ENCODE results near the gene NHS.

NHS gene

DNA sequence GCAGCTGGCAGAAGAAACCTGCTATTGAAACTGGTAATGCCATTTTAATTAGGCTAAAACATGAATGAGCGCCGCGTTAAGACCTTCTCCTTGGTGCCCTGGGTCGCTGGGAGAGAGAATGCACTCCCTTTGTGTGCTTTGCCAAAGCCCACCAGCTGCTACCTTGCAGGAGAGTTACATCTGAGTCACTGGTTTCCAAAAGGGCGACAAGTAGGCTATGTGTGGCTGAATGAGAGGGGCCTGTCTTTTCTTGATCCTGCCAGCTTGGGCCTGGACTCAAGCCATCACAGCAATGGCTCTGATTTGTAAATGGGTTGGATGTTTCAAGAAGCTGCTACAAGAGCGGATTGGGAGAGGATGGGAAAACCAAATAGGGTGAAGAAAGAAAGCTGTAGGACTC is 81.5 kb downstream of the NHS start:
- DNase-seq, result no peak

- no peak for DNase-seq
Observed at GRCh38 chrX:17459008-17459611, 84.1 kb downstream of the NHS start.

- no peak for DNase-seq
Observed at GRCh38 chrX:17459661-17460060, 84.7 kb downstream of the NHS start.

- DNase-seq, result no peak
Observed at GRCh38 chrX:17462881-17463280, 87.9 kb downstream of the NHS start.

GRCh38 chrX:17464194-17464593 is 89.2 kb downstream of the NHS start:
- no peak for DNase-seq

DNA sequence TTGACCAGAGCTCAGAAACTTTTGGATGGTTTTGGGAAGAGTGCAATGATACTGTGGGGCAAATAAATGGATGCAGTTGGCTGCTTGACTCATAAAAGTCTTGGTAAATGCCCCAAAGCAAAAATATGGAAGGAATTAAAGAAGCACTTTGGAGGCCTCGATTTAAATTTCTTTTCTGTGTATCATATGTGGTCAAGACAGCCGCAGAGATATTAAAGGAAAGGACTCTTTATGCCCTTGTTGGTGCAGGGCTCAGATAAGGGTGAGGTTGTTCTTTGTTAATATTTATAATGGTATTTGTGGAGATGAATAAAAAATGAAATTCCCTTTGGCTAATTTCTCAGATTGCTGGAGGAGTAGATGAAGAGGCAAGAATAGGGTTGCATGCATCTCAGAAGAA is 90.2 kb downstream of the NHS start:
- DNase-seq, result no peak

GRCh38 chrX:17465802-17466201 is 90.8 kb downstream of the NHS start:
- DNase-seq, result no peak

DNA sequence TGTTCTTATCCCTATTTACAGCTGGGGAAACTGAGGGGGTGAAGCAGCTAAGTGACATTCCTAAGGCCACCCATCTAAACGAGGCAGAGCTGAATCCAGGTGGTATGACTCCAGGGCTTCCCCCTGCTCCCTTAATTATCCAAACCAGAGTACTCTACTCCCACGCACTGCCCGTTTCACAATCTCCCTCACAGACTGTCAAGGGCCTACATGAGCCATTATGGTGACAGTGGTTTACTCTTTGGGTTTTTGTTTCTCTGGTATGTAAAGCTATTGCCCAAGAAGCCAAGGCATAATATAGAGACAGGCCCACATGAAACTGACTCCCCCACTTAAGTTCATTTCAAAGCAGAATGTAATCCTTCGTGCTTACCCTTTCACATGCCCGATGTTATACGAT is 95.1 kb downstream of the NHS start:
- no peak for DNase-seq

DNA sequence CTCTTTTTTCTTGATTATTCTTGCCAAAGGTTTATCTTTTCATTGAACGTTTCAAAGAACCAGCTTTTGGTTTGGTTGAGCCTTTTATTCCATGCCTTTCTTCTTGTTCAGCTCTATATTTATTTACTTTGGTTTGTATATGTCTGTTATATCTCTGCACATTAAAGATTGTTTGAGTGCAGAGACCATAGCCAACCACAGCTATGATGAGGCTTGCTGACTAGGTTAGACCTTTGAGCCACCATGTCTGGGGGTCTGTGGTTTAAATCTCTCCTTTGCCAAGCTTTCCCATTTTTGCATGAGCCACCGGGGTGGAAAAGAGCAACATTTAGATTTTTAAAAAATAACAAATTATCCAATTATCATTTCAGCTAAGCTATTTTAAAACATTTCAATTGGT is 96.1 kb downstream of the NHS start:
- DNase-seq, result no peak

GRCh38 chrX:17471861-17472260 is 96.9 kb downstream of the NHS start:
- DNase-seq, result no peak

DNA sequence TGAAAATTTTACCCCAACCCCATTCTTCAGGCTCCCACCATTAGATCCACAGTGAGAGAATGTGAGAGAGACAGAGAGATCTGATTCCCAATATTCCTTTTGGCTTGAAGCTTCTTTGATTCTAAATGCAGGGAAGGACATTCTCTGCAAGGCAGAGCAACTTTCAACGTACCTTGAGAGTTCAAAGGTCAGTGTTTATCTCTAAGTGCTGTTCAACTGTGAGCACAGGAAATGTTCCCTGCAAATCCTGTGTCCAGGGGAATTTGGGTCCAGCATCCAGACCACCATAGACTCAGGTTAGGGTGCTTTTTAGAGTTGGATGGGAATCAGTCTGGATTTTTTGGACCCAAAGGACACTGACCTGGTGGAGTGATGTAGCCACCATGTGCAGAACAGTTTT is 97.4 kb downstream of the NHS start:
- no peak for DNase-seq

- DNase-seq, result no peak
Observed at GRCh38 chrX:17473021-17473420, 98.0 kb downstream of the NHS start.

- DNase-seq, result no peak
Observed at GRCh38 chrX:17474892-17475291, 99.9 kb downstream of the NHS start.

DNA sequence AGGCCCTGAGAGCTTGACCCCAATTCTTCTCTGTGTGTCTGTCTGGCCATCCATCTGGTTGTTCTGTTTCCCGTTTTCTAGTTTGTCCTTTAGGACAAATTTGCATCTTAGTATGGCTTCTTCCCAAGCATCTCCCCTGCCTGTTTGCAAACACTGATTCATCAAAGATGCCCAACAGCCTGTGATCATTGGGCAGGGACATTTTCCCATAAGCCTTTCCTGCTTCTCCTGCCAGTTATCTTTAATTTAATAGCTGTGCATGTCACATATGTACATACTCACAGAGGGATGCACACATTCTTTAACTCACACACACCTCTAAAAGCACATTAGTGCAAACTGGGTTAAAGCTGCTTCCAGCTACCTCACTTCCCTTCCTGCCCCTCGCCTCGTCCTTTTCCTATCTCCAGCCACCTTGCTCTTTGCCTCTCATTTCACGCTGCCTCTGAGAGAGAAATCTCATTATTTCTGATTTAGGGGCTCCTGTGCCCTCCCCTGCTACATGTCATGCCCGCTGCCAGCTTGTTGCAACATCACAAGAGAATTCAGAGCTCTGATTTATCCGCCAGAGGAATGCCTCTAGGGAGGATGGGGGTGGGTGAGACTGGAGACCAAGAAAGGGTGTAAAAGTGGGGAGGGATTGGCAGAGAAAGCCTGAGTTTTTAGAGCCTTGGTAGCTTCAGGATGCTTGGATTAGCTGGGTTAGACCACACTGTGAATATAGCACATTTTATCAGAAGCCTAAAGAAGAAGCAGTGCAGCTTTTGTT is 100.6 kb downstream of the NHS start:
- no peak for DNase-seq

DNA sequence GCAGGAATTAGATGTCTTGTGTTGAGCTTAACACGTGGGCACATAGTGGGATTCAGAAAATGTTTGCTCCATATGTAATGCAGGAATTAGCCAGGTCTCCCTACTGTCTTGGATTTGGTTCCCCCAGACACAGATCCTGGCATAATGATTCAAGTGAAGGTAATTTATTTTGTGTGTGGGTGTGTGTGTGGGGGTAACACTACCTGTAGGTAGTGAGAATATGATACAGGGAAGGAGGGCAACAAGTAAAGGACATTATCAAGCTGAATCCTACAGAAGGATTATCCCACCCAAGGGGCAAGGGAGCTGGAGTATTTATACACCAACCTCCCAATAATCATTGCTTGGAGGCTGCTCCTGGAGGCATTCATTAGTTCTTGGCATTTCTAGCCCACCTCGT is 101.4 kb downstream of the NHS start:
- no peak for DNase-seq

DNA sequence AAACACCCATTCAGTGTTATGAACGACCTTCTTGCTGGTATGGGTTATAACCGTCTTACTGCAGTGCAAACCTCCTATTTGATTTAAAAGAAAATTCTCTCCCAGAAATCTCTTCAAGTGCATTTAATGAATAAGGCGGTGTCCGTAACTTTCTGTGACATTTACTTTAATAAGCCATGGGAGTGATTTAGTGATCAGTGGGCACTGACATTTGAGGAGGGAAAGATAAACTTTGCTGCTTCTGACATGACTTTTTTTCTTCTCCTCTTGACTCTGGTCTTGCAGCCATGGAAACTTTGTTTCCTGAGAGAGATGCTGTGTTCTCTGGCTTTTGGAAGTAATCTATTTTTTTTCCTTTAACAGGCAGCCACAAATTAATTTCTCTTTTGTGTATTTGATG is 106.1 kb downstream of the NHS start:
- DNase-seq, result no peak

GRCh38 chrX:17484592-17484991 is 109.6 kb downstream of the NHS start:
- no peak for DNase-seq

GRCh38 chrX:17485391-17485790 is 110.4 kb downstream of the NHS start:
- no peak for DNase-seq

DNA sequence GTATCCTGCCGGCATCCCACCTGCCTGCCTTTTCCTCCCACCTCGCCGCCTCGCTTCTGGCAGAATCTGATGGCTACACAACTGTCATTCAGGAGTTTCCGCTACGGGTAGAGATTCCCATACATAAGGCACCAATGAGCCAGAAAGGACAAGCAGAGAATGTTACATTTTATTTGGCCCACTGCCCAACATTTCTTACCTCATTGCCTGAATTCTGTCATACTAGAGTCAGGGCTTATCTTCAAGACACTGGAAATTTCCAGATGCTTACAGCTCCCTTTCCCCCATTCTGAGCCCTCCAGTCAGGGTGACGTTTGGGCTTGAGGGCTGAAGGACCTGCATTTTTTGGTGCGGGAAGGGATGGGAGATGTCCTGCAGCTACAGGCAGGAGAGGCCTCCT is 113.0 kb downstream of the NHS start:
- DNase-seq, result no peak

DNA sequence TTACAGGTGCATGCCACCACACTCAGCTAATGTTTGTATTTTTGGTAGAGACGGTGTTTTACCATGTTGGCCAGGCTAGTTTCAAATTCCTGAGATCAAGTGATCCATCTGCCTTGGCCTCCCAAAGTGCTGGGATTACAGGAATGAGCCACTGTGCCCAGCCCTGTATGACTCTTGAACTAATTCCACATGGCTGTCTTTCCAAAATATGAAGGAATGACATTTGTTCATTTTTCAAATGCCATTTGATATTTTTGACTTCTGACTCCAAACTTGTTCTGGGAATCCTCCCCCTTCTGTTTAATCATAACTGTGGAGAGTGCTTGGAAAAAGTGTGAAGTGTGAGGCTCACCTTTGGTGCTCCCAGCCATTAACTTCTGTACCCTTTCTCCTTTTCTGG is 119.2 kb downstream of the NHS start:
- no peak for DNase-seq

DNA sequence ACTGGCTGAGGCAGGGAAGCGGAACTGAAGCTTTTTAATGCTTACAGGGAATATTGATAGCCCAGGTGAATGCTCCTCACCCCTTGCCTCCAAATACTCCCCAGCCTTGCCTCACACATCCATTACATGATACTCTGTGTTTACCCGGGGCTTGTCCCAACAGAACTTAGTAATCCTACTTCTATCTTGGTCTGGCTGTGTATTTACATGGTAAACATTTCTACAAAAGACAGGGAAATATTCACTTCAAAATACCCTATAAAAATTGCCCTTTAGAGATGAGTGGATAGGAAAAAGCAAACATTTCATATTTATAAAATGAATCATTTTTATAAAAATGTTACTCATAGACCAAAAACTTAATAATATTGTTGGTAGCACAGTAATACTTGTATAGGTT is 120.1 kb downstream of the NHS start:
- DNase-seq, result no peak

DNA sequence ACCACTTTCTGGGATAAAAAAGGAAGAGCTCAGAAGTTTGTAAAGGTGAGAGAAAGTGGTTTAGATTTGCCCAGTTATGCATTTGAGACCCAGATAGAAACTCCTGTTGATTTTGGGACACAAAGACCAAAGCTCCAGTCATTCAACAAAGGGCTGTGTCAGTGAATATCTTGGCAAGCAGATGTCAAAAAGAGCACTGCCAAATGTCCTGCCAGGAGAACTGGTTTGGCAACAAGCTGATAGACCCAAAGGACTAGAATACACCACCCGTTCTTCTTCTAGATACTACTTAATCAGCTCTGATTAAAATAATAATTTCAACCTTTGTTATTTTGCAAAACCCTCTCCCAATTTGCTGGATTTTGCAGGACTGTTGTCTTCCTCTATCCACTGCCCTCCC is 121.4 kb downstream of the NHS start:
- DNase-seq, result no peak

- DNase-seq, result no peak
Observed at GRCh38 chrX:17497193-17497592, 122.2 kb downstream of the NHS start.

GRCh38 chrX:17499512-17499911 is 124.5 kb downstream of the NHS start:
- DNase-seq, result no peak

DNA sequence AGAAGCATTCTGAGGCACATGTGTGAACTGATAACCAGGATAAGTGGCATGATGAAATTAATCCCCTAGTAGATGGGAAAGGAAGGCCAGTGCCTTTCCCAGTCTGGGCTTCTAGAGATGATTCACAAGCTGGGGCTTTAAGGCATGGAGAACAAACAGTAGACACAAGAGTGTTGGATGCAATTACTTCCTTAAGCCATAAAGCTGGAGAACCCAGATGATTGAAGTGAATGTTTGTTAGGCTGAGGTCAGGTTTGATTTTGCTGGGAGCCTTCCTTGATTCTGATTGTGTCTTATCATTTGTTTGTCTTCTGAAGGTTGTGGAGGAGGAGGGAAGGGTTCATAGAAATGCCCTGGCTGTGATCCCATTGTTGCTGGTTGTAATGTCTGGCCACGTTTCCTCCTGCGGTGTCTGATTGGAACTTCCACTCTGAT is 125.2 kb downstream of the NHS start:
- no peak for DNase-seq

All from CD4-positive, alpha-beta T cell treated with Interleukin-1 beta for 1 hour (primary cell).